Measurements from ENCODE around the gene ARHGAP32. TPM values are rescaled to one million over a fixed set of nuclear protein-coding genes. Genes with fewer than 3 reads are reported as not detected.

Gene ARHGAP32
- total RNA-seq, 2 donors from 2014 or later, result 8.9 to 12.0 TPM

GRCh38 chr11:128981254-128981653, 210.9 kb downstream of the ARHGAP32 start:
- DNase-seq, result no peak
- intact Hi-C loops (cut with DNase I), result no loop called here
- no peak for ATAC-seq

GRCh38 chr11:128970598-128971190, 221.4 kb downstream of the ARHGAP32 start:
- ATAC-seq (no peak), DNase-seq (no peak)
- intact Hi-C loops (cut with DNase I), result no loop called here

GRCh38 chr11:128968916-128969315, 223.2 kb downstream of the ARHGAP32 start:
- intact Hi-C loops (cut with DNase I), result no loop called here
- no peak for DNase-seq
- ATAC-seq, result no peak

GRCh38 chr11:128967578-128967977, 224.5 kb downstream of the ARHGAP32 start:
- DNase-seq (no peak), ATAC-seq (no peak)
- intact Hi-C loops (cut with DNase I), result no loop called here

GRCh38 chr11:128965485-128965884, 226.6 kb downstream of the ARHGAP32 start:
- intact Hi-C loops (cut with DNase I), result no loop called here
- DNase-seq (no peak), ATAC-seq (peak in 1 of 2 donors; percentile 30)

- DNase-seq, result no peak
- intact Hi-C loops (cut with DNase I), result no loop called here
Observed at GRCh38 chr11:128964463-128964930, 227.6 kb downstream of the ARHGAP32 start.

GRCh38 chr11:128963744-128964325, 228.3 kb downstream of the ARHGAP32 start:
- DNase-seq, result no peak
- ATAC-seq, result no peak
- intact Hi-C loops (cut with DNase I), result no loop called here

More at GRCh38 chr11:128964463-128964930, 227.6 kb downstream of the ARHGAP32 start:
- no peak for ATAC-seq

- DNase-seq (no peak), ATAC-seq (no peak)
- intact Hi-C loops (cut with DNase I), result no loop called here
Observed at GRCh38 chr11:128962896-128963295, 229.2 kb downstream of the ARHGAP32 start.

GRCh38 chr11:128961645-128962044, 230.5 kb downstream of the ARHGAP32 start:
- ATAC-seq, result no peak
- DNase-seq, result no peak
- intact Hi-C loops (cut with DNase I), result no loop called here

- ATAC-seq (peak in 1 of 2 donors; percentile 10), DNase-seq (no peak)
- intact Hi-C loops (cut with DNase I), result loop anchor here (2.0 to 10.0 kb wide), 4 partner anchors 70 to 922 kb away; no protein-coding TSS in a partner anchor
Observed at GRCh38 chr11:128957202-128957482, 235.0 kb downstream of the ARHGAP32 start.

GRCh38 chr11:128956401-128957201, 235.5 kb downstream of the ARHGAP32 start:
- ATAC-seq, result peak; percentile 83 to 87
- no peak for DNase-seq
- intact Hi-C loops (cut with DNase I), result loop anchor here (2.0 to 10.0 kb wide), 4 partner anchors 69 to 922 kb away; no protein-coding TSS in a partner anchor

- no peak for ATAC-seq
- no peak for DNase-seq
- intact Hi-C loops (cut with DNase I), result loop anchor here (2.0 to 10.0 kb wide), 4 partner anchors 68 to 921 kb away; no protein-coding TSS in a partner anchor
Observed at GRCh38 chr11:128955636-128956035, 236.5 kb downstream of the ARHGAP32 start.

GRCh38 chr11:128953151-128953550, 239.0 kb downstream of the ARHGAP32 start:
- intact Hi-C loops (cut with DNase I), result loop anchor here in 1 of 2 donors (10.0 kb wide), 2 partner anchors 778 to 918 kb away; no protein-coding TSS in a partner anchor
- no peak for ATAC-seq
- no peak for DNase-seq

- intact Hi-C loops (cut with DNase I), result loop anchor here in 1 of 2 donors (10.0 kb wide), 2 partner anchors 775 to 915 kb away; no protein-coding TSS in a partner anchor
- ATAC-seq, result no peak
- no peak for DNase-seq
Observed at GRCh38 chr11:128949791-128950454, 242.2 kb downstream of the ARHGAP32 start.

- intact Hi-C loops (cut with DNase I), result no loop called here
- ATAC-seq, result peak; percentile 44 to 68
- no peak for DNase-seq
Observed at GRCh38 chr11:128948583-128948982, 243.5 kb downstream of the ARHGAP32 start.

GRCh38 chr11:128947773-128948172, 244.4 kb downstream of the ARHGAP32 start:
- ATAC-seq, result no peak
- intact Hi-C loops (cut with DNase I), result no loop called here
- DNase-seq, result no peak

GRCh38 chr11:128946648-128947047, 245.5 kb downstream of the ARHGAP32 start:
- DNase-seq, result no peak
- intact Hi-C loops (cut with DNase I), result no loop called here
- ATAC-seq, result no peak

GRCh38 chr11:128943428-128943976, 248.6 kb downstream of the ARHGAP32 start:
- no peak for ATAC-seq

GRCh38 chr11:128942817-128943427, 249.2 kb downstream of the ARHGAP32 start, which contains the start of gene TP53AIP1:
Gene TP53AIP1, minus strand, starts transcription at chr11:128942871. Its CDS starts 5,053 bp downstream, at chr11:128937818.
- ATAC-seq (no peak), DNase-seq (no peak)
- intact Hi-C loops (cut with DNase I), result no loop called here

More at GRCh38 chr11:128943428-128943976, 248.6 kb downstream of the ARHGAP32 start:
- intact Hi-C loops (cut with DNase I), result no loop called here
- DNase-seq, result no peak
